Breast epithelium (tissue), 3 donors: ENCODE data around the gene SPATA22.

ENCODE experiments used
- CTCF ChIP-seq, 3 donors: fragments of 450-650 bp; IDR thresholded peaks; one replicate each; pipeline ENCODE4 v1.5.1; 2016 to 2017; ENCODE audit warnings: antibody characterized with exemption in 3 of 3, mild to moderate bottlenecking in 3 of 3, moderate library complexity in 3 of 3
- POLR2AphosphoS5 ChIP-seq, 3 donors: sonication (generic); formaldehyde crosslinking; IDR thresholded peaks; one replicate each; pipeline ENCODE4 v1.6.1; 2017; ENCODE audit warnings: antibody characterized with exemption in 3 of 3

GRCh38 chr17:3510090-3510489, 38.5 kb upstream of the SPATA22 start:
- no peak for TF ChIP-seq CTCF (IDR thresholded peaks at IDR 0.05)
- TF ChIP-seq POLR2AphosphoS5 (IDR thresholded peaks at IDR 0.05) = no peak
